Measurements from ENCODE around the gene CTDSPL. TPM values are rescaled to one million over a fixed set of nuclear protein-coding genes. Genes with fewer than 3 reads are reported as not detected.

The CTDSPL gene
- total RNA-seq, 1 experiment from 2014 or later: 6.1 TPM

DNA sequence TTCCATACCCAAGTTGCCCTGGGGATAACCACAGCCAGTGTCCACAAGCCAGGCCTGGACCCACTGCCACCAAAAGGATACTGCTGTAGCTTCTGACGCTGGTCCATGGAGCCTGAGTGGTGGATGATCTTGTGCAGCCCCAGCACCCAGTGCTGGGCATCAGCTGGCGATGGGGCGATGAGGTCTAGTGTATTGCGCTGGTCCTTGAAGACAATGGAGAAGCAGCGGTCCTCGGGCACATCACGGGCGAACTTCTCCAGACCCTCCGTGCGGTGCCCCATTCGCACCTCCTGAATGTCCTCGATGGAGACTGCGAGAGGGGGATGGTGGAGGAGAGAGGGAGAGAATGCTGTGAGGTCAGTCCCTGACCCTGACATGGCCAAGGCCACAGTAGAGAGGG, 154.7 kb downstream of the CTDSPL start:
- Histone ChIP-seq H3K4me2 (ENCODE audit: low read length) (no peak overlapping the region), H3K9me3 (ENCODE audit: low read length) (no peaks in the 10 kb centered on the region), H3K27ac (ENCODE audit: low read length) (no peak overlapping the region), H3F3A (ENCODE audit: low read length, unreplicated experiment) (no peaks in the 10 kb centered on the region), H3K79me2 (ENCODE audit: low read length) (no peaks in the 10 kb centered on the region), H2AFZ (ENCODE audit: low read length) (no peak overlapping the region), H3K9ac (ENCODE audit: low read length) (no peak overlapping the region), H3K9me2 (replicated peaks; ENCODE audit: low read length) (no peaks in the 10 kb centered on the region), H3K27me3 (ENCODE audit: low read length) (no peaks in the 10 kb centered on the region), H4K20me1 (ENCODE audit: low read length) (no peaks in the 10 kb centered on the region), H3K4me3 (ENCODE audit: low read length) (no peak overlapping the region), H3K36me3 (ENCODE audit: low read depth, low read length) (0 out of 2 replicates have a peak, but pooled peaks cover 6% of the 10 kb centered on the region), H3K4me1 (ENCODE audit: insufficient read depth, low read length) (no peaks in the 10 kb centered on the region)
- DNase-seq (no peak), ATAC-seq (no peak)
- POLR2A ChIA-PET (ENCODE audit: unreplicated experiment): no interaction called here
- TF ChIP-seq CTCF (conservative IDR thresholded peaks at IDR 0.05; ENCODE audit: low read depth, low read length) (no peak), EZH2phosphoT487 (IDR thresholded peaks at IDR 0.05; ENCODE audit: borderline replicate concordance, low read length) (no peak), EZH2 (IDR thresholded peaks at IDR 0.05; ENCODE audit: low read length, unreplicated experiment) (no peak)
- no TSS peak for BruUV-seq (replicated peaks)
- intact Hi-C loops (cut with micrococcal nuclease): no loop called here
- CTCF ChIA-PET: no interaction called here

DNA sequence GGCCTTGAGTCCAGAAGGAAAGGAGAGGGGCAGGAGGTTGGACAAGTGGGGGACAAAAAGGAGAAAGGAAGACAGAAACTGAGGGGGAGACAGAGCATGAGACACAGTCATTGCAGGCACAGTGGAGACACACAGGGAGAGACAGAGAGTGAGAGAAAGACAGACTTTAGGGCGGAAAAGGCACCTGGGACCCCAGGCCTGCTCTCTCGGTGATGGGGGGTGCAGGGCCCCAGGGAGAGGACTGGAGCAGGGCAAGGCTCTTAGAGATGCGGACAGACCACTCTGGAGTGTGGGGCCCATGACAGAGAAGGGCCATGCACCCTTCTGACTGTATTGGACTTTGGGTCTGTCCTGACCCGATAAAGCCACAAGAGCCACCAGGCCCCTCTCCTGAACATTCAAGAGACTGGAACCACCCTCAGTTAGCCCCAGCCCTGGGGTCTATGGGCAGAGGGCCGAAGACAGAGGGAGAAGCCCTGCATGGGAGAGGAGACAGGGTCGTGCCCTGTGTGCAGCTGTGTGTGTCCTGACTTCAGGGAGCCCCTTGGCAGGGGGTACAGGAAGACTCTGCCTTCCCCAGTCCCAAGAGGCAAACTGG, 155.3 kb downstream of the CTDSPL start:
- H3K4me3 ChIP-seq (ENCODE audit: low read length): no peak overlapping the region
- no peaks in the 10 kb centered on the region for H3K79me2 ChIP-seq (ENCODE audit: low read length)
- POLR2A ChIA-PET (ENCODE audit: unreplicated experiment): no interaction called here
- no peaks in the 10 kb centered on the region for H3K9me2 ChIP-seq (replicated peaks; ENCODE audit: low read length)
- DNase-seq (no peak), ATAC-seq (no peak)
- H4K20me1 ChIP-seq (ENCODE audit: low read length): no peaks in the 10 kb centered on the region
- H3K36me3 ChIP-seq (ENCODE audit: low read depth, low read length): 0 out of 2 replicates have a peak, but pooled peaks cover 6% of the 10 kb centered on the region
- no peak overlapping the region for H3K4me2 ChIP-seq (ENCODE audit: low read length)
- no peaks in the 10 kb centered on the region for H3K4me1 ChIP-seq (ENCODE audit: insufficient read depth, low read length)
- CTCF ChIA-PET: no interaction called here
- H3K27me3 ChIP-seq (ENCODE audit: low read length): no peaks in the 10 kb centered on the region
- no peaks in the 10 kb centered on the region for H3K9me3 ChIP-seq (ENCODE audit: low read length)
- TF ChIP-seq EZH2phosphoT487 (IDR thresholded peaks at IDR 0.05; ENCODE audit: borderline replicate concordance, low read length): no peak
- TF ChIP-seq EZH2 (IDR thresholded peaks at IDR 0.05; ENCODE audit: low read length, unreplicated experiment): no peak
- H3F3A ChIP-seq (ENCODE audit: low read length, unreplicated experiment): no peaks in the 10 kb centered on the region
- intact Hi-C loops (cut with micrococcal nuclease): no loop called here
- H3K27ac ChIP-seq (ENCODE audit: low read length): no peak overlapping the region
- BruUV-seq (replicated peaks): no TSS peak
- H3K9ac ChIP-seq (ENCODE audit: low read length): no peak overlapping the region
- H2AFZ ChIP-seq (ENCODE audit: low read length): no peak overlapping the region

DNA sequence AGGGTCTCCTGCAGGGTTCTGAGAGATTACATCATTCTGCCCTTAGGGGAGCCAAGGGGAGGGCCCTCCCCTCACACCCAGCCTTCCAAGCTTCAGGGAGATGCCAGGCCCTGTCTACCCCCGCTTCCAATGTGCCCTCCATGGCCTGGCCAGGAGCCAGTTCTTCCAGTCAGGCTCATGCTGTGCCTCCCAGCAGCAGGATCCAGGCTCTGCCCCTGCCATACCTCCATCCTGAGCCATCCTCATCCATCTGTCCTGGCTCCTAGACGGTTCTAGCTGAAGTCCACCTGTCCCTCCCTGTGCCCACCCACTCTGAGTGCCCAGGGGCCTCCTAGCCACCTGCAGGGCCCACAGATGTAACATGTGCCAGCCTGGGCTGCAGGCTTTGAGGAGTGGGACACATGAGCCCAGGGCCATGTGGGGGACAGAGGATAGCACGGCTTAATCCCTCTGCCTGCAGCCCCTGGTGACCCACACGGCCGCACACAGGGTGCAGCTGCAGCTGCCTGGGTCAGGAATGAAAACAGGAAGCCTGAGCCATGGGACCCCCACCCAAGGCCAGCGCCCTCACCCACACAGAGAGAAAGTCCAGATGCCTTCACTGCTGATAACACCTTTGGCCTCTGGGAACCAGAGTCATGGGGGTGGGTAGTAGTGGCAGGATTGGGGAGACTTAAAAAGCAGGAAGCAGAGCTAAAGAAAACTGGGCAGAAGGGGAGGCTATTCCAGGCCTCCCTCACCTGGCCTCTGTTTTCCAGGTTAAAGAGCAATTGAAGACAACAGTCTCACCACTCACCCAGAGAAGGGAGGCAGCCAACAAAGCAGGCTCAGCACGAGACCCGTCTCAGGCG, 156.0 kb downstream of the CTDSPL start:
- Histone ChIP-seq H4K20me1 (ENCODE audit: low read length) (no peaks in the 10 kb centered on the region), H3K9me3 (ENCODE audit: low read length) (no peaks in the 10 kb centered on the region), H3K4me1 (ENCODE audit: insufficient read depth, low read length) (no peaks in the 10 kb centered on the region), H3K9me2 (replicated peaks; ENCODE audit: low read length) (no peaks in the 10 kb centered on the region), H2AFZ (ENCODE audit: low read length) (no peak overlapping the region), H3K79me2 (ENCODE audit: low read length) (no peaks in the 10 kb centered on the region), H3K9ac (ENCODE audit: low read length) (no peak overlapping the region), H3K27ac (ENCODE audit: low read length) (no peak overlapping the region), H3K27me3 (ENCODE audit: low read length) (no peaks in the 10 kb centered on the region), H3K36me3 (ENCODE audit: low read depth, low read length) (0 out of 2 replicates have a peak, but pooled peaks cover 6% of the 10 kb centered on the region), H3K4me3 (ENCODE audit: low read length) (no peak overlapping the region), H3K4me2 (ENCODE audit: low read length) (no peak overlapping the region), H3F3A (ENCODE audit: low read length, unreplicated experiment) (no peaks in the 10 kb centered on the region)
- DNase-seq: no peak
- BruUV-seq (replicated peaks): no TSS peak
- TF ChIP-seq CTCF (conservative IDR thresholded peaks at IDR 0.05; ENCODE audit: low read depth, low read length) (no peak), EZH2phosphoT487 (IDR thresholded peaks at IDR 0.05; ENCODE audit: borderline replicate concordance, low read length) (no peak), EZH2 (IDR thresholded peaks at IDR 0.05; ENCODE audit: low read length, unreplicated experiment) (no peak)
- CTCF ChIA-PET: no interaction called here
- POLR2A ChIA-PET (ENCODE audit: unreplicated experiment): no interaction called here
- intact Hi-C loops (cut with micrococcal nuclease): no loop called here
- ATAC-seq: no peak
